ENCODE measurements around the gene ASPSCR1. TPM values are rescaled to one million over a fixed set of nuclear protein-coding genes. Genes with fewer than 3 reads are reported as not detected.

Gene ASPSCR1
- total RNA-seq, 2 donors from 2014 or later = 32.0 to 34.2 TPM

DNA sequence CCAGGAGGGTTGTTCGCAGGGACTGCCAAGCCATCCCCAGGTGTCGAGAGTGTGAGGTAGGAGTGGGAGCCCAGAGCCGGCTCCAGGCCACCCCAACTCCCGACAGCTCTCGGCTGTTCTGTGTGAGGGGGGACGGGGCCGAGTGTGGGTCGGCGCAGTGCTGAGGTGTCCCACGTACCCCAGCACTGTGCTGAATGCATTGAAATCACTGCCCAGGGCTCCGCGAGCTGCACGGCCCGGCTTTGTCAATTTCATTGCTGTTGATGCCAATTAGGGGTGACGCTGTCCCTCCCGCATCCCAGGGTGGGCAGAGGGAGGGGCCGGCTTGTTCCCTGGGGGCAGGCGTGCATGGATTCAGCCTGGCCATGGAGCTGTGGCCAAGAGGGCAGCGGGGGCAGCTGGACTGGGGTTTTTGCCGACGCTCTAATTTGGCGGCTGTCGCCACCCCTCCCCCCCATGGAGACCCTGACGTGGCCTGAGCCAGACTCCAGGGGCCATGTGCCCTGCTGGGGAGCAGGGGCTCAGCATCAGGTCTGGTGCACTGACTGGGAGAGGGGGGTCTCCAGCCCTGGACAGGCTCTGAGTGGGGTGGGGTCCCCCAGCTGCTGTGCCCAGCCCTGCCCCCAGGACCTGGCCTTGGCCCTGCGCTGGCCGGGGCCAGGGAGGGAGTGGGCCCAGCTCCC, 31.0 kb downstream of the ASPSCR1 start:
- DNase-seq (no peak), ATAC-seq (replicated peaks in 1 of 2) (no peak)
- no peak overlapping the region for H3K4me3 Mint-ChIP-seq
- H3K4me1 Mint-ChIP-seq (ENCODE audit: low read depth) = no peaks in the 10 kb centered on the region
- no peak overlapping the region for H3K27ac Mint-ChIP-seq
- H3K9me3 Mint-ChIP-seq = no peaks in the 10 kb centered on the region
- H3K27me3 Mint-ChIP-seq (ENCODE audit: low read depth) = no peaks in the 10 kb centered on the region
- no peaks in the 10 kb centered on the region for H3K36me3 Mint-ChIP-seq (ENCODE audit: insufficient read depth in 2 of 2)

DNA sequence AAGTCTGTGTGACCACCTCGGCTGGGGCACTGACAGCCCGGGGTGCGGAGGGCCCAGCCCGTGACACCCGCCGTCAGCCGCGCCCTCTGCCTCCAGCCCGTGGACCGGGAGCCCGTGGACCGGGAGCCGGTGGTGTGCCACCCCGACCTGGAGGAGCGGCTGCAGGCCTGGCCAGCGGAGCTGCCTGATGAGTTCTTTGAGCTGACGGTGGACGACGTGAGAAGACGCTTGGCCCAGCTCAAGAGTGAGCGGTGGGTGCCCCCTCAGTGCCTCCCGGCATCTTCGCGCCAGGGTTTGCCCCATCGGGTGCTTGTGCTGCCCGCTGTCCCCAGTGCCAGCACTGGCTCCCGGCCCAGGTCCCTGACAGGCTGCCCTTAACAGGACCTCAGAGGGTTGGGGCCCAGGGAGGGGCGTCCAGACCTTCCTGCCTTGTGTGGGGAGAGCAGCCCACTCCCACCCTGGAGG, 31.5 kb downstream of the ASPSCR1 start:
- DNase-seq = no peak
- Mint-ChIP-seq H3K4me3 (no peak overlapping the region), H3K9me3 (no peaks in the 10 kb centered on the region), H3K36me3 (ENCODE audit: insufficient read depth in 2 of 2) (no peaks in the 10 kb centered on the region), H3K4me1 (ENCODE audit: low read depth) (no peaks in the 10 kb centered on the region), H3K27me3 (ENCODE audit: low read depth) (no peaks in the 10 kb centered on the region), H3K27ac (no peak overlapping the region)
- no peak for ATAC-seq (replicated peaks in 1 of 2)

DNA sequence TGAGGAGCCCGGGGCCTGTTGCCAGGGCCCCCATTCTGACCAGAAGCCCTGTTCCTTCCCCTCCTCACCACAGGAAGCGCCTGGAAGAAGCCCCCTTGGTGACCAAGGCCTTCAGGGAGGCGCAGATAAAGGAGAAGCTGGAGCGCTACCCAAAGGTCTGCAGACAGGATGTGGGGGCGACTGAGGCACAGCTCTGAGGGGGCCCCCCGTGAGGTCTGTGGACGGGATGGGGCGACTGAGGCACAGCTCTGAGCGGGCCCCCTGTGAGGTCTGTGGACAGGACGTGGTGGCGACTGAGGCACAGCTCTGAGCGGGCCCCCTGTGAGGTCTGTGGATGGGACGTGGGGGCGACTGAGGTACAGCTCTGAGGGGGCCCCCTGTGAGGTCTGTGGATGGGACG, 32.0 kb downstream of the ASPSCR1 start:
- Mint-ChIP-seq H3K4me1 (ENCODE audit: low read depth) (no peaks in the 10 kb centered on the region), H3K4me3 (peak overlapping the region in 1 of 2 donors; percentile 40), H3K27ac (no peak overlapping the region), H3K36me3 (ENCODE audit: insufficient read depth in 2 of 2) (no peaks in the 10 kb centered on the region), H3K9me3 (no peaks in the 10 kb centered on the region), H3K27me3 (ENCODE audit: low read depth) (no peaks in the 10 kb centered on the region)
- ATAC-seq (replicated peaks in 1 of 2) = peak in 1 of 2 donors; percentile 58
- DNase-seq = peak in 1 of 2 donors; percentile 30

DNA sequence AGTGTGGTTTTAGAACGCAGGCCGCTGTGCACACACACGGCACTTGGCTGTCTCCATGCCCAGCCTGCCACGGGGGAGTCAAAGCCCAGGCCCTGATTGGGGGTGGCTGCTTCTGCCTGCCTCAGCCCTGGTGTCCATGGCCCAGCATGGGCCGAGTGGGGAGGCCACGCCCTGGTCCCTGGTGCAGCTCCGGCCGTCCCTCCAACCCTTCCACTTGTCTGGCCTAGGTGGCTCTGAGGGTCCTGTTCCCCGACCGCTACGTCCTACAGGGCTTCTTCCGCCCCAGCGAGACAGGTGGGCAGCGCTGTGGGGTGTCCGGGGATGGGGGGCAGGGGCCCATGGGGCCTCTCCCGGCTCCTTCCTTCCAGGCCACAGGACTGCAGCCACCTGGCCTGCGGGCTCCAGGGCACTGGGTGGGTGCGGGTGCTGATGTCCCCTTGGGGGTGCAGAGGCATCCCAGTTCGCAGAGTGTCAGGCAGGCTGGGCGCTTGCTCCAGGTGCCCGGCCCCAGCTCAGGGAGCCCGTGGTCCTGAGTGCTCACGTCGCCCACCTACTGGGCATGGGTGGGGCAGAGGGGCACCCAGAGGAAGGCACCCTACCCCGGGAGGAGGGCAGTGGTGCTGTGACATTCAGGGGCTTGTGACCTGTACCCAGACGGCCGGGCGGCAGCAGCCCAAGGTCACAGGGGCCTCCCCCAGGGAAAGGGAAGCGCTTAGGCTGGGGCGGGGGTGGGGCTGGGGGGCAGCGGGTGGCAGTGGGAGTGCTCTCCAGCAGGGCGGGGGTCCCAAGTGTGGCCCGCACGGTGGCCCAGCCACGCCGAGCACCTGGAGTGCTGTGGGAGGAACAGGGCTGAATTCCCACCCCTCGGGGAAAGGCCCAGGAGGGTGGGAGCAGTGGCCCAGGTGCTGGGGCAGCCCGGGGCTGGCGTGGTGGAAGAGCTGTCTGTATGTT, 33.4 kb downstream of the ASPSCR1 start:
- Mint-ChIP-seq H3K36me3 (ENCODE audit: insufficient read depth in 2 of 2) (no peaks in the 10 kb centered on the region), H3K9me3 (no peaks in the 10 kb centered on the region), H3K4me3 (no peak overlapping the region), H3K4me1 (ENCODE audit: low read depth) (no peaks in the 10 kb centered on the region), H3K27me3 (ENCODE audit: low read depth) (no peaks in the 10 kb centered on the region), H3K27ac (no peak overlapping the region)
- DNase-seq (no peak), ATAC-seq (replicated peaks in 1 of 2) (no peak)

DNA sequence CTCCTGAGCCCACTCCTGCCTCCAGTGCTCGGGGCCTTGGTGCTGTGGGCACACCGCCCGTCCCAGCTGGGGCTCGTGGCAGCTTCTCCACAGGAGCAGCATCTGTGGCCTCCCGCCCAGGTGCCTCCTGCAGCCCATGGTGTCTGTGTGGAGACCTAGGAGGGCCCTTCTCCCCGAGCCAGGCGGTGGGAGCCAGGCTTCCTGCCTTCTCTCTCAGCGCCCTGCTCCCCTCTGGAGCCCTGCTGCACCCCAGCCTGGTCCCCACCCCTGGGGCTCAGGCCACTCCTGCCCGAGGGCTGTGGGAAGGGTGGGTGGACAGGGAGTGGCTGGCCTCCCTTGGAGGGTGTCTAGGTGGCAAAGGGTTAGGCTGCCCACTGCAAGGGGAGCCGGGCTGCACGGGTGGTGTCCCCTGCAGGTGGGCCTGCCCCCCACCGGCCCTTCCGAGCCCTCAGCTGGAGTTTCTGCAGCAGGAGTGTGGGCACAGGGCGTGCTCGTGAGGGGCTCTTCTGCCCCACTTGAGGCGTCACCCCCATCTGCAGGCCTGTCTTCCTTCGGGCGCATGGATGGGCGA, 34.3 kb downstream of the ASPSCR1 start:
- no peaks in the 10 kb centered on the region for H3K36me3 Mint-ChIP-seq (ENCODE audit: insufficient read depth in 2 of 2)
- no peak for DNase-seq
- H3K4me3 Mint-ChIP-seq = no peak overlapping the region
- no peaks in the 10 kb centered on the region for H3K4me1 Mint-ChIP-seq (ENCODE audit: low read depth)
- no peak overlapping the region for H3K27ac Mint-ChIP-seq
- no peaks in the 10 kb centered on the region for H3K9me3 Mint-ChIP-seq
- no peak for ATAC-seq (replicated peaks in 1 of 2)
- no peaks in the 10 kb centered on the region for H3K27me3 Mint-ChIP-seq (ENCODE audit: low read depth)

DNA sequence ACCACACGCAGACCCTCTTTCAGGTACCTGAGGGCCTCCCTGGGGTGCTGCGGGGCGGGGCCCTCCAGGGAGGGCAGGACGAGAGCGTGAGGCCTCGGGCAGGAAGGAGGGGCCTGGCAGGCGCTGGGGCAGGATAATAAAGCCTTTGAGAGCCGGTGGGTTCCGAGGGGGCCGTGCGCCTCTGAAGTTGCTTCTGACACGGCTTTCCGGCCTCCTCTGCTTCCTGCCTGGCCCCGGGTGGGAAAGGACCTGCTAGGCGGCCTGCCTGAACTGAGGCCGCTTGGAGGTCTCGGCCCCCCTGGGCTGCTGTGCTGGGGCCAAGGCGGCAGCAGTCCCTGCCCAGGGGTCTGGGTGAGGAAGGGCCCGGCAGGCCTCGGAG, 34.8 kb downstream of the ASPSCR1 start:
- no peak for DNase-seq
- H3K4me3 Mint-ChIP-seq = no peak overlapping the region
- H3K9me3 Mint-ChIP-seq = no peaks in the 10 kb centered on the region
- H3K27ac Mint-ChIP-seq = no peak overlapping the region
- ATAC-seq (replicated peaks in 1 of 2) = no peak
- H3K36me3 Mint-ChIP-seq (ENCODE audit: insufficient read depth in 2 of 2) = no peaks in the 10 kb centered on the region
- H3K27me3 Mint-ChIP-seq (ENCODE audit: low read depth) = no peaks in the 10 kb centered on the region
- H3K4me1 Mint-ChIP-seq (ENCODE audit: low read depth) = no peaks in the 10 kb centered on the region

DNA sequence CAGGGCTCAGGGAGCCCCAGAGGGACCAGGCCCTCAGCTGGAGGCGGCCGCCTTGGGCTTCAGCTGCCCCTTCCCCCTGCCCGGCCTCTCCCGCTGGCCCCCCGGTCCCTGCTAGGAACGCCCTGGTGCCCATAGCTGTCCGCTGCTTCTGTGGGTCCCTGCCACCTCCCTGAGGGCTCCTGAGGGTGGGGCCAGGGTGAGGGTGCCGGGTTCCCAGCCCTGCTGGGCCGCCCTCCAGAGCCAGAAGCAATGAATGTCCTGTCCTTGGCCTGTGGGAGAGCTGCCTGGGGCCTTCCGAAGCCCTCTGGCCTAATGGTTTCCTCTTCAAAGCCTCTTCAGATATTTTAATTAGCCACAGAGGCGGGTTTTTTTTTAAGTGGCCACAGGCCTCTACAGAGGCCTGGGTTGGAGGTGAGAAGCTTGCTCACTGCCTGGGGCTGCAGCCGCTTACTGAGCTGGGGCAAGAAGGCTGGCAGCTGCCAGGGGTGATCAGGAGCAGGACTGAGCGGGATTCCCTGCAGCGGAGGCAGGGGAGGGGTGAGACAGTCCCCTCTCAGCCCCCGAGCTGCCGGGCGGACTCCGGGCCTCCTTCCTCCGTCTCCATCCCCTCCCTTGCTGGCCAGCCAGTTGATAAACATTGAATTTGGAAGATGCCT, 35.3 kb downstream of the ASPSCR1 start:
- no peak overlapping the region for H3K27ac Mint-ChIP-seq
- H3K4me3 Mint-ChIP-seq = no peak overlapping the region
- H3K36me3 Mint-ChIP-seq (ENCODE audit: insufficient read depth in 2 of 2) = no peaks in the 10 kb centered on the region
- no peaks in the 10 kb centered on the region for H3K27me3 Mint-ChIP-seq (ENCODE audit: low read depth)
- ATAC-seq (replicated peaks in 1 of 2) = no peak
- H3K4me1 Mint-ChIP-seq (ENCODE audit: low read depth) = no peaks in the 10 kb centered on the region
- no peaks in the 10 kb centered on the region for H3K9me3 Mint-ChIP-seq
- no peak for DNase-seq

DNA sequence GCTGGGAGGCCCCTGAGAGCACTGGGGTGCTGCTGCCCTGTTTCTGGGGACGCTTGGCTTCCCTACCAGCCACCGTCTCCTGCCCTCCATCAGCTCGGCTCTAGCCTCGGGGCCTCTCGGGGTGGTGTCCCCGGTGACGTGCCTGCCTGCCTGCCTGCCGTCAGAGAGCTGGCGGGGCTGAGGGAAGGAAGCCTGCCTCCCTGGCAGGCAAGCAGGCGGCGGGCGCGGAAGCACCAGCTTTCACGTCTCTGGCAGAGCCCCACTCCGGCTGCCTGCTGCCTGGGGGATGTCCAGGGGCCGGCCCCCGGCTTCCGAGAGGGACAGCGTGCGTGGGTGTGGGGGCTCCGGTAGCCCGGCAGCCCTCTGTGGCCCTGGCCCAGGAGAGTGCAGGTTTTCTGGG, 35.9 kb downstream of the ASPSCR1 start:
- Mint-ChIP-seq H3K27me3 (ENCODE audit: low read depth) (no peaks in the 10 kb centered on the region), H3K27ac (no peak overlapping the region), H3K36me3 (ENCODE audit: insufficient read depth in 2 of 2) (no peaks in the 10 kb centered on the region), H3K4me1 (ENCODE audit: low read depth) (no peaks in the 10 kb centered on the region), H3K9me3 (no peaks in the 10 kb centered on the region), H3K4me3 (no peak overlapping the region)
- no peak for ATAC-seq (replicated peaks in 1 of 2)
- DNase-seq = no peak

DNA sequence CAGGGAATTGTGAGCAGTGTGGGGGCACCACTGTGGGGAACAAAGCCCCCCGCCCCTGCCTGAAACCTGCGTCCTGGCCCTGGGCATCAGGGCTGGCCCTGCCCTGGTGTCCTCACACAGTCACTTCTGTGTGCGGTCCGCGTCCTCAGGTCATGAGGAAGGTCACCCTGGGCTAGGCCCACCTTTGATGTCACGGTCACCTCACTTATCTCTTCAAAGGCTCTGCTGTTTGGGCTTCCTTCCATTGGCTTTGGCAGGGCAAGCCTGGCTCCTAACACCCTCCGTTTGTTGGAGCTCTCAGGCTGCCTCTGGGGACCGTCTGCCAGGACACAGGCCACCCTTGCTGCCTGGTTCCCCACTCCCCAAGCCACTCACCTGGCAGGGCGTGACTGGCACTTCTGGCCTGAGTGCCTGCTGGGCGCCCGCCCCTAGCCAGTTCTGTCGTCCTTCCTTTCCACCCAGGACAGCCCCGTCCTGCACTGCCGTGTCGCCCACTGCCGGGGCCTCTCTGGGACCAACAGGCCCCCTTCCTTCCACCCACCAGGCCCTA, 36.4 kb downstream of the ASPSCR1 start:
- DNase-seq = no peak
- no peaks in the 10 kb centered on the region for H3K9me3 Mint-ChIP-seq
- H3K4me1 Mint-ChIP-seq (ENCODE audit: low read depth) = no peaks in the 10 kb centered on the region
- H3K27ac Mint-ChIP-seq = no peak overlapping the region
- H3K27me3 Mint-ChIP-seq (ENCODE audit: low read depth) = no peaks in the 10 kb centered on the region
- no peak overlapping the region for H3K4me3 Mint-ChIP-seq
- H3K36me3 Mint-ChIP-seq (ENCODE audit: insufficient read depth in 2 of 2) = no peaks in the 10 kb centered on the region
- no peak for ATAC-seq (replicated peaks in 1 of 2)

DNA sequence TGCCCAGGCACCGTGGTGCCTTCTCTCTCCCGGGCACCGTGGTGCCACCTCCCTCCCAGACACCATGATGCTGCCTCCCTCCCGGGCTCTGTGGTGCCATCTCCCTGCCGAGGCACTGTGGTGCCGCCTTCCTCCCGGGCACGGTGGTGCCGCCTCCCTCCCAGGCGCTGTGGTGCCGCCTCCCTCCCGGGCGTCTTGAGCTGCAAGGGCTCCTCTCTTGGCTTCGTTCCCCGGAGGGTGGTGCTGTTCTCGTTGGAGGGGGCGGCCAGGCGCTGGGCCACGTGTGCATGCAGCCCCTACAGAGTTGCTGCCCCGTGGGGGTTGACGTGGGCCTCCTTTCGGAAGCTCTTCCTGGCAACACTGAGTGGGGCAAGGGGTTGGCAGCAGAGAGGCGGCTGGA, 37.0 kb downstream of the ASPSCR1 start:
- Mint-ChIP-seq H3K9me3 (no peaks in the 10 kb centered on the region), H3K27ac (no peak overlapping the region), H3K4me1 (ENCODE audit: low read depth) (no peaks in the 10 kb centered on the region), H3K27me3 (ENCODE audit: low read depth) (no peaks in the 10 kb centered on the region), H3K36me3 (ENCODE audit: insufficient read depth in 2 of 2) (no peaks in the 10 kb centered on the region), H3K4me3 (no peak overlapping the region)
- no peak for DNase-seq
- no peak for ATAC-seq (replicated peaks in 1 of 2)

DNA sequence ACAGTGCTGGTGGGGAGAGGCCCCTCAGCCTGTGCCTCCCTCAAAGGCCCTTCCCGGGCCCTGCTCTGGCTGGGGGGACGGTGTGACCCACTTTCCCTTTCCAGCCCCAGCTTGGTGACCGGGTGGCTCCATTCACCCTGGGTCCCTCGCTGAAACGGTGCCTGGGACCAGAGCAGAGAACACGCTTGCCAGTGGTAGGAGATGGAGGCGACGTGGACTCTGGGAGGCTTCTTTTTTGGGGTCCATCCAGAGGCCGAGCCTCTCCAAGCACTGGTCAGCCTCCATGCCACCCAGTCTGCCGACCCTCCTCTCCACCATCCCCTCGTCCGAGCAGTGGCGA, 37.5 kb downstream of the ASPSCR1 start:
- H3K4me3 Mint-ChIP-seq = no peak overlapping the region
- no peaks in the 10 kb centered on the region for H3K9me3 Mint-ChIP-seq
- H3K27me3 Mint-ChIP-seq (ENCODE audit: low read depth) = no peaks in the 10 kb centered on the region
- no peak for DNase-seq
- ATAC-seq (replicated peaks in 1 of 2) = no peak
- H3K4me1 Mint-ChIP-seq (ENCODE audit: low read depth) = peaks cover under 1% of the 10 kb centered on the region
- no peaks in the 10 kb centered on the region for H3K36me3 Mint-ChIP-seq (ENCODE audit: insufficient read depth in 2 of 2)
- no peak overlapping the region for H3K27ac Mint-ChIP-seq

DNA sequence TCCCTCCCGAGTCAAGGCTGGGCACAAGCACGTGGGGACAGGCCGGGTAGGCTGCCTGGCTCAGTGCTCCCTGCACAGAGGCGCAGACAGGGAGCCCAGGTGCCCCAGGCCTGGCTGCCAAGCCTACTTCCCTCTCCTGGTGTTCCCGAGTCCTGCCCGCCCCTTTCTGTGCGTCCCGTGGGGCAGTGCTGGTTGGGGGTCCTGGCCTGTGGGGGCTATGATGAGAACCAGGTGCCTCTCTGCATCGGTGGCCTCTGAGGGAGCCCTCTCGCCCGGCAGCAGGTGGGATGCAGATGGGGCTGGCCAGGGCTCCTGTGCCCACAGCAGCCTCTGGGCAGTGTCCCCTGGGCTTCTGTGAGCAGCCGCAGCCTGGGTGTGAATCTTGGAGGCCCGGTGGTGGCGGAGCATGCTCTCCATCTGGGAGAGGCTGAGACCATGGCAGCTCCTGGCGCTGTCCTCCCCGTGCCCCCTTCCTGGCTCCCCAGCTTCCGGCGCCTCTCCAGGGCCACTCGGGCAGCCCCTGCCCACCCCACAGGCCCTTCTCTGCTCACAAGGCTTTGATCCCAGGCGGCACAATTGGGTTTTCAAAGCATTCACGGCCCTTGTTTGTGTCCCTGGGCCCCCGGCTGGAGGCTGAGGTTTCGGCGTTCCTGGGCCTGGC, 38.0 kb downstream of the ASPSCR1 start:
- DNase-seq = no peak
- Mint-ChIP-seq H3K36me3 (ENCODE audit: insufficient read depth in 2 of 2) (no peaks in the 10 kb centered on the region), H3K27ac (no peak overlapping the region), H3K27me3 (ENCODE audit: low read depth) (no peaks in the 10 kb centered on the region), H3K9me3 (no peaks in the 10 kb centered on the region), H3K4me1 (ENCODE audit: low read depth) (peaks cover 6% of the 10 kb centered on the region), H3K4me3 (no peak overlapping the region)
- ATAC-seq (replicated peaks in 1 of 2) = no peak
